ENCODE measurements around the gene API5. TPM values are rescaled to one million over a fixed set of nuclear protein-coding genes. Genes with fewer than 3 reads are reported as not detected.
A peak's percentile ranks its signal among the peaks of the same experiment; 100 is the strongest.

API5 gene
- total RNA-seq, 6 experiments from 2014 or later: 89.7 to 106 (median 101) TPM

GRCh38 chr11:43270468-43270867 is 41.3 kb upstream of the API5 start:
- H3K27me3 Mint-ChIP-seq (ENCODE audit: insufficient read depth): peaks cover 2% of the 10 kb centered on the region; the same call in 1 of the 2 replicates
- no peak overlapping the region for H3K4me3 Mint-ChIP-seq

GRCh38 chr11:43278193-43278956 is 33.4 kb upstream of the API5 start:
- Mint-ChIP-seq H3K27me3 (ENCODE audit: insufficient read depth) (peaks cover 9% of the 10 kb centered on the region), H3K9me3 (peaks cover 5% of the 10 kb centered on the region; the same call in 1 of the 2 replicates), H3K27ac (no peak overlapping the region), H3K4me3 (no peak overlapping the region), H3K36me3 (ENCODE audit: low read depth) (no peaks in the 10 kb centered on the region), H3K4me1 (ENCODE audit: low read depth) (no peaks in the 10 kb centered on the region)
- TF ChIP-seq CTCF (IDR thresholded peaks at IDR 0.05): peak; percentile 48; the same call in 1 of the 2 replicates
- no peak for DNase-seq

More at GRCh38 chr11:43270468-43270867, 41.3 kb upstream of the API5 start:
- Mint-ChIP-seq H3K36me3 (ENCODE audit: low read depth) (no peaks in the 10 kb centered on the region), H3K27ac (no peak overlapping the region), H3K9me3 (peaks cover 5% of the 10 kb centered on the region; the same call in 1 of the 2 replicates), H3K4me1 (ENCODE audit: low read depth) (no peaks in the 10 kb centered on the region; the same call in 1 of the 2 replicates)
- no peak for TF ChIP-seq CTCF (IDR thresholded peaks at IDR 0.05)
- DNase-seq: no peak

- DNase-seq: peak; percentile 2
- H3K4me1 Mint-ChIP-seq (ENCODE audit: low read depth): no peaks in the 10 kb centered on the region
- no peak overlapping the region for H3K27ac Mint-ChIP-seq
- H3K36me3 Mint-ChIP-seq (ENCODE audit: low read depth): no peaks in the 10 kb centered on the region
- no peaks in the 10 kb centered on the region for H3K9me3 Mint-ChIP-seq
- H3K4me3 Mint-ChIP-seq: no peak overlapping the region
- H3K27me3 Mint-ChIP-seq (ENCODE audit: insufficient read depth): peaks cover 9% of the 10 kb centered on the region
- peak; percentile 95 for TF ChIP-seq CTCF (IDR thresholded peaks at IDR 0.05)
These were observed 29.0 kb upstream of the API5 start for GRCh38 chr11:43282607-43283440.

- Mint-ChIP-seq H3K27ac (no peak overlapping the region), H3K36me3 (ENCODE audit: low read depth) (no peaks in the 10 kb centered on the region), H3K27me3 (ENCODE audit: insufficient read depth) (peaks cover 6% of the 10 kb centered on the region), H3K4me1 (ENCODE audit: low read depth) (no peaks in the 10 kb centered on the region), H3K4me3 (no peak overlapping the region), H3K9me3 (no peaks in the 10 kb centered on the region)
- no peak for DNase-seq
- no peak for TF ChIP-seq CTCF (IDR thresholded peaks at IDR 0.05)
These were observed 26.0 kb upstream of the API5 start for GRCh38 chr11:43285826-43286225.

- no peak for TF ChIP-seq CTCF (IDR thresholded peaks at IDR 0.05)
- DNase-seq: no peak
- no peaks in the 10 kb centered on the region for H3K36me3 Mint-ChIP-seq (ENCODE audit: low read depth)
- H3K27me3 Mint-ChIP-seq (ENCODE audit: insufficient read depth): peaks cover 4% of the 10 kb centered on the region
- peaks cover 7% of the 10 kb centered on the region; the same call in 1 of the 2 replicates for H3K9me3 Mint-ChIP-seq
- no peak overlapping the region for H3K27ac Mint-ChIP-seq
- H3K4me3 Mint-ChIP-seq: peak overlapping the region; percentile 62
- H3K4me1 Mint-ChIP-seq (ENCODE audit: low read depth): no peaks in the 10 kb centered on the region
These were observed 22.4 kb upstream of the API5 start for GRCh38 chr11:43289368-43289767.
